Neural progenitor cell (in vitro differentiated cells): ENCODE data around the gene LYRM7.

Experiments
- EZH2 ChIP-seq: fragments of 200-600 bp; sonication (generic); IDR thresholded peaks from 2 replicates; pipeline ENCODE4 v1.6.1; 2017; ENCODE audit warnings: antibody characterized with exemption, mild to moderate bottlenecking, moderate library complexity
- TF ChIP-seq, protein P1 (sequence below): fragments of 200-600 bp; sonication (generic); IDR thresholded peaks from 2 replicates; pipeline ENCODE4 v1.5.1; 2017; ENCODE audit warnings: antibody characterized with exemption, mild to moderate bottlenecking

- TF ChIP-seq, protein P1, sequence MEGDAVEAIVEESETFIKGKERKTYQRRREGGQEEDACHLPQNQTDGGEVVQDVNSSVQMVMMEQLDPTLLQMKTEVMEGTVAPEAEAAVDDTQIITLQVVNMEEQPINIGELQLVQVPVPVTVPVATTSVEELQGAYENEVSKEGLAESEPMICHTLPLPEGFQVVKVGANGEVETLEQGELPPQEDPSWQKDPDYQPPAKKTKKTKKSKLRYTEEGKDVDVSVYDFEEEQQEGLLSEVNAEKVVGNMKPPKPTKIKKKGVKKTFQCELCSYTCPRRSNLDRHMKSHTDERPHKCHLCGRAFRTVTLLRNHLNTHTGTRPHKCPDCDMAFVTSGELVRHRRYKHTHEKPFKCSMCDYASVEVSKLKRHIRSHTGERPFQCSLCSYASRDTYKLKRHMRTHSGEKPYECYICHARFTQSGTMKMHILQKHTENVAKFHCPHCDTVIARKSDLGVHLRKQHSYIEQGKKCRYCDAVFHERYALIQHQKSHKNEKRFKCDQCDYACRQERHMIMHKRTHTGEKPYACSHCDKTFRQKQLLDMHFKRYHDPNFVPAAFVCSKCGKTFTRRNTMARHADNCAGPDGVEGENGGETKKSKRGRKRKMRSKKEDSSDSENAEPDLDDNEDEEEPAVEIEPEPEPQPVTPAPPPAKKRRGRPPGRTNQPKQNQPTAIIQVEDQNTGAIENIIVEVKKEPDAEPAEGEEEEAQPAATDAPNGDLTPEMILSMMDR = no peak
- TF ChIP-seq EZH2 = no peak
Observed at GRCh38 chr5:131170540-131171275, at the start of gene LYRM7.
